GM19324 (cell line): ENCODE results near the gene PRPF6.

Source experiments
- ATAC-seq: cut with Tn5 transposase; IDR thresholded peaks from one replicate; pipeline ENCODE4 v1.9.1; 2021; ENCODE audit warnings: mild to moderate bottlenecking, moderate library complexity; ENCODE audit not compliant: unreplicated experiment, low FRiP score

PRPF6 gene

DNA sequence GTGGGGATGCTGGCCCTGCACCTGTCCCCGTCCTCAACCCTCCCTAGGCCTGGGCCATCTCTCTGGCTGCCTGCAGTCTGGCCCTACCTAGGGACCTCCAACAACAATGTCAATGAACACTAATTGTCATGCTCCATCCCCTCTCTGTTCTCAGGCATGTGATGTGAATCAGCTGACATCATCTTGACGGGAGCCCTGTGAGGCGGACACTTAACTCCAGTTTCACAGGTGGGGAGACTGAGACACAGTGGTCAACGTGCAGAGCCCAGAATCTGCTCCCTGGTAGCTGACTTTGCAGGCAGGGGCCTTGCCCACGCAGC, 81.3 kb downstream of the PRPF6 start:
- no peak for ATAC-seq

DNA sequence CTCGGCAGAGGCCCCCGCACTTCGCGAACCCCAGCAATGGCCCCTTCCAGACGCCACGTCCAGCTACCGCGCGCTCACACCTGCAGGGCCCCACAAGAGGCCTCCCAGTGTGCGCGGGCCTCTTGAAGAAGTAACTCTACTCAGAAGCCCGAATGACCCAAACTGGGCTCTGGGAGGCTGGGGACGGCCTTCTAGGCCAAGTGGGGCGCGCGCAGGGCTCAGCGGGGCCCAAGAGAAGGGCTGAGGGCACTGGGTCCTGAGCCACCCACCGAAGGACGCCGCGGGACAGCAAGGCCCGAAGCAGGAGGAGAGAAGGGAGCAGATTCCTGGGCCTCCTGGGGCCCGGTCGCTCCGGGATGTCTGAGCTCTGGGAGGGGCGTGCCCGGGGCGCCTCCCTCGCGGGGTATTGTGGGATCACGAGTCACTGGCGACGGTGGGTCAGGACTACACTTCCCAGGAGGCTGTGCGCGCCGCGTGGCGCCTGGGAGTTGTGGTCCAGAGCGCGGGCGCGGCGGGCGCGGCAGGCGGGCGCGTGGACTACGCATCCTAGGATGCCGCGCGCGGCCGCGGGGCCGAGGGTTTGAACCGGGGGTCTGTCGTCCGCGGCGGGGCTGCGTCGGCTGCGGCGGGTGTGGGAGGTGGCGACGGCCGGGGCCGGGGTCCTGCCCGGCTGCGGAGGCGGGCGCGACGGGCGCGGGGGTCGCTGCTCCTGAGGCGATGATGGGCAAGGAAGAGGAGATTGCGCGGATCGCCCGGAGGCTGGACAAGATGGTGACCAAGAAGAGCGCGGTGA, 81.9 kb downstream of the PRPF6 start, which contains the start of gene TCEA2:
TCEA2 (plus strand) TSS at position 603 of the 793 bp plus-strand sequence; CDS start at position 718, 115 bp downstream.
- peak; percentile 76 for ATAC-seq

DNA sequence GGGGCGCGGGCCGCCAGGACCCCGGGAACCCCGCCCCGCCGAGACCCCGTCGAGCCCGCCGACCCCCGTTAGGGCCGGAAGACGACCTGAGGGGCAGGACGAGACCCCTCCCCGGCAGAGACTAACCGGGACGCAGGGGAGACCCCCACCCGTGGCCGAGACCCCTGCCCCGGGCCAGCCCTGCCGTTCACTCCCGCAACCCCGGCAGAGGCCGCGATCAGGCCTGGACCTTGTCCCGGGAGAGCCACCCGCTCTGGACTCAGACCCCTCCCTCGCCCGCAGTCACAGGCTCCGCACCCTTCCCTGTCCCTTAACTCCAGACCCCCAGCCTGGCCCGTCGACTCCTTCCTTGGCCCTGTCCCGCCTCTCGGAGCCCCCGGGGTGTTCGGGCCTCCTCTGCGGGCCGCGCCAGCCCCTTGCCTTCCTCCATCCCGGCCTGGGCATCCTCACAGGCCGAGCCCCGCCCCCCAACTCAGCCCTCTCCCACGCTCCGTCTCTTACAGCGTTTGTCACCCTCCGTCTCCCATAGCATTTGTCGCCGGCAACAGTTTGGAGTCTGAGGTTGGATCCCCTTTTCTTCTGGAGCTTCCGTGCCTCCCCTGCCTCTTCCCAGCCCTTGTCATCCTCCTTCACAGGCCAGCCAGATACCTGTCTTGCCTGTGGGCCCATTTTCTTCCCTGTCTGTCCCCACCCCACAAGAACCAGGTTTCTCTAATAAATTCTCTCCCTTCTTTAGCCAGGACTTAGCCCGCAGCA, 82.6 kb downstream of the PRPF6 start:
- no peak for ATAC-seq

DNA sequence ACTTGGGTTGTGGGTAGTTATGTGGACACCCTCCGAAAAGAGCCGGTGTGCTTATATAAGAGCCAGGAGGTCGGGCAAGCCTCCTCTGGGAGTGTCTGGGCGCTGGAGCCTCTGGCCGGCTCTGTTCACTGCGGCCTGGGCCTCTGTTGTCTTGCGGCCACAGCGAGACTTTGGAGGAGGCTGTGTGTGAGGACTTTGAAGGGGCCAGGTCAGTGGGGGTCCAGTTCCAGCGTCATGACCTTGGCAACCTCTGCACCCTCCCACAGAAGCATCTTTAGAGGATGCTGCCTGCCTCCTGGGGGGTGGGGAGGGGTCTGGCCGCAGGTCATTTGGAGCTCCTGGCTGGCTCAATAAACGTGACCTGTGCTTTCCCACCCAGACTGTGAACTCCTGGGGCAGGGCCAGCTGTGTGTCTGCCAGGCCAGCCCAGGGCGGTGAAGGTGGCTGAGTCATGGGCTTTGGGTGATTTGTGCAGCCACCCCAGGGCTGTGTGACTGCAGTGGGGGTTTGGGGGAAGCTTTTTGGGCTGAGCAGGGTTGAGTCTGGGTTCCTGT, 83.3 kb downstream of the PRPF6 start:
- ATAC-seq: no peak

DNA sequence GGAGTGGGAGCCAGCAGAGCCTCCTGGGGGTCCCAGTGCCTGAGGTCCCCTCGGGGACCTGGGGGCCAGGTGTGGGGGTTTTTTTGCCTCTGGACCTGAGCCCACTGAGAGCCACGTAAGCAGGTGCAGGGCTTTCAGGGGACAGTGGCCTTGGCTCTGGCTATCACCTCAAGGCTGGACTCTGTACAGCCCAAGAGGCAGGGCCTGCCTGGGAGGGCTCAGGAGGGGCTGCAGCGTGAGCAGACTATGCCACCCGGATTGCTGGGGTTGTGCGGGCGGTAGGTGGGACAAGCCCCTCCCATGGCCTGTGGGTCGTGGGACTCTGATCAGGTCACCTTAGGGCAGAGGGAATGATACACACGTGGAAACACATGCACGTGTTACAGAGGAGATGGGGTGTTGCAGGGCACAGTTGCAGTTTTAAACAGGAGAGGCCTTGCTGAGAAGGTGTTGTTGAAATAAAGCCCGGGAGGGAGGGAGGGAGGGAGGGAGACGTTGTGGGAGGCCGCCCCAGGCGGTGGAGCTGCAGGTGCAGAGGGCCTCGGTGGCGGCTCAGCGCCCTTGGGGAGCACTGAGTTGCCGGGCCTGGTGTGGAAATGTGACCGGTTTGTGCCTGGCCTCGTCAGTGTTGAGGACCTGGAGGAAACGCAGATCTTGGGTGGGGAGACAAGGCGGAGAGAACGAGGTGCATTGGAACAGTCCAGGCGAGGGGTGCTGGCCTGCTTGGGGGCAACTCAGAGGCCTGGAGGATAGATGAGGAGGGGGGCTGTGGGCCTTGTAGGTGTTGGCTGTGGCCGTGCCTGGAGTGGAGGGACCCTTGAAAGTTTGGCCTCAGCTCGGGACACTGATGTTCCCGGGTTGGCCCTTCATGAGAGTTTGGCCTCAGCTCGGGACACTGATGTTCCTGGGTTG, 84.4 kb downstream of the PRPF6 start:
- no peak for ATAC-seq

DNA sequence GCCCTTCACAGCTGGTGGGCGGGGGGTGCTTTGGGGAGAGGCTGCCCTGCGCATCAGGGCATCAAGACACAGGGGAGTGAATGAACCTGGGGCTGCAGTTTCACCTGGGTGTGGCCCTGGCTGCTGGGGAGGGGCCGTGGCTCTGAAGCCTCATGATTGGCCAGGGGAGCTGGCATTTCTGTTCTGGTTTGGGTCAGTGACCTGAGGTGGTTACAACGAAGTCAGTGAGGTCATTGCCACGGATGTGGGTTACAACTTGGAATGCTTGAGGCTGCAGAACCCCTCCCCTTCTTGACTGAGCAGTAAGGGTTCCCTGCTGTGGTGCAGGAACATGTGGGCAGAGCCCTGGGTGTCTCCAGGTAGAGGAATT, 85.0 kb downstream of the PRPF6 start:
- ATAC-seq: no peak

DNA sequence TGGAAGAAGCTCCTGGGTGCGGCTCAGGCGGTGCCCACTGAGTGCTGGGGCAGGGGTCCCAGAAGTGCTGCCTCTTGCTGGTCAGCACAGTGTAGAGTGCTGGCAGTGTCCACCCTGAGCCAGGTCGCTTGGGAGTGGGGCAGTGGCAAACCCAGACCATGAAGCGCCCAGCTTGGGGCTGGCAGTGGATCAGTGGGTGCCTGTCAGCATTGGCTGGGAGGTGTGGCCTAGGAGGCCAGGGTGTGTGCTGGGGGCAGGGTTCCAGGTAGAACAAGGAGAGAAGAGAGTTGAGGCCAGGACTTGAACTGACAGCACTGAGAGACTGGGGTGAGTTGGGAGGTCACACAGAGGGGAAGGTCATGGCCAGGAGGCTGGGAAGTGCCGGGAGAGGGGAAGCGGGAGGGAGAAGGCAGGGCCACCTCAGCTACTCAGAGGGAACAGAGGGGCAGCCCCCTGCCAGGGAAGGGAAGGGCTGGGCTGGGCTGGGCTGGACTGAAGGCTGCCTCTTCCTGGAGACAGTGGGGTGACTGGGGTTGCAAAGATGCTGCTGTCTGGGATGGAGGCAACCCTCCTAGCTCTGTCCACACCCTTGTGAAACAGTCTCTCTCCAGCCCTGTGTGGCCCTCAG, 86.2 kb downstream of the PRPF6 start:
- no peak for ATAC-seq

DNA sequence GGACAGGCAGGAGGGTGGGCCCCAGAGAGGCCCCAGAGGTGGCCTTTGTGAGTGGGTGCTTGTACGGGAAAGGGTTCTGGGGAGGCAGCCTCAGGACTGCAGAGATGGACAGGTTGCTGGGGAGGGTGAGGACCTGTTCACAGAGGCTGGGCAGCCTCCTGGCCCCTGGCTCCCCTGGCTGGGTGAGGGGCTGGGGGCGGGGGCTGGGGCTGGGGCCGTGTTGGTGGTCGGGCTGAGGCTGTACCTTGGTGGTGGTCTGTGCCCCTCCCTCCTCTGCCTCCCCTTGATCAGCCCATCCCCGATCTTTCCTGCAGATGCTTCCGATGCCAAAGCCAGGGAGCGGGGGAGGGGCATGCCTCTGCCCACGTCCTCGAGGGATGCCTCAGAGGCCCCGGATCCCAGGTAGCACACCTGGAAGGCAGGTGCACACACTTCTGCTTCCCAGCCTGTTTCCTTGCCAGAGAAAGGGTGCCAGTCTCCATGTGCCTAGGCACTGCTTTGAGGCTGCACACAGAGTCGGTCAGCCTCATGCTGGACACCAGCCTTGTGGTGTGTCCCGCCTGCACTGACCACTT, 86.9 kb downstream of the PRPF6 start:
- ATAC-seq: no peak

DNA sequence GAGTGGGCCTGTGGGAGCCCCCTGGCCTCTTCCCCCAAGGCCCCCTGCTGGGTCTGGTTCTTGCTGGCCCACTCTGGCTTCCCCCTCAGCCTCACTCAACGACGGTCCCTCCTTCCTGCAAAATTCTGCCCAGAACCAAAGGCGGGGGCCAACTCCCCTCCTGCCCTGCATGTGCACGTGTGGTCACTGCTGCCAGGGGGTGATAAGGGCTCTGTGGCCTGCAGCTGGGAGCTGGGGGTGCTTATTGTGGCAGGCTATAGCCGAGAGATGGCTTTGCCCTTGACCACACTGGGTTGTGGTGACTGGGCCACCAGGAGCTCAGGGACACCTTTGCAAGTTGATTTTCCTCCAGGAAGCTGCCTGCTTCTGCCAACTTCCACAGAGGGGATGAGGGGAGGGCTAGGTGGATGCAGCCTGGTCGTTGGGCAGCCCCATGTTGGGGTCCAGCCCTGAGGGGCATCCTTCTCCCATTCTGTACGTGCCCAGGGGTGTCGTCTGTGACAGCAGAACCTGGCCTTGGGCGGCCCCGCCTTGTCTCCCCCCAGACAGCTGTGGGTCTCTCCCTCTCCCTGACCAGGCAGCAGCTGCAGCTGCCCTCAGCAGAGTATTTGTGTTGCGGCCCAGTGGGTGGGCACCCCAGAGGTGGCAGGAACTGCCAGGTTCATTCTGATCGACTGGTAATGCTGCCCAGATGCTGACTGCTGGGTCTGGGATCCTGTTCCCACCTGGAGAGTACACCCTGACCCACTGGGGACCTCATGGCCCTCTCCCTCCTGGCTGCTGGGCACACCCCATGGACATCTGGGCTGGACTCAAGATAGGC, 87.7 kb downstream of the PRPF6 start:
- no peak for ATAC-seq

DNA sequence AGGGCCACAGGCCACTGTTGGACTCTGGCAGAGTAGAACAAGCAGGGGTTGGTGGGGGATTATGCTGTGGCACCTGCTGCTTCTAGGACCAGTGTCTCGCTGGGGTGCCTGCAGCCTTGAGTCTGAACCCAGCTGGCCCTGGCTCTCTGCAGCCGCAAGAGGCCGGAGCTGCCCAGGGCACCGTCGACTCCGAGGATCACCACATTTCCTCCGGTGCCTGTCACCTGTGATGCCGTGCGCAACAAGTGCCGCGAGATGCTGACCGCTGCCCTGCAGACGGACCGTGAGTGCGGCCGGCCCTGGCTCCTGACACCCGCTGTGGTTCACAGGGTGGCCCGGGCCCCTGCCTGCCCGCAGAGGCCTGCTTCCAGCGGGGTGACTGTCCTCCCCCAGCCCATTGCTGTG, 88.3 kb downstream of the PRPF6 start:
- no peak for ATAC-seq

DNA sequence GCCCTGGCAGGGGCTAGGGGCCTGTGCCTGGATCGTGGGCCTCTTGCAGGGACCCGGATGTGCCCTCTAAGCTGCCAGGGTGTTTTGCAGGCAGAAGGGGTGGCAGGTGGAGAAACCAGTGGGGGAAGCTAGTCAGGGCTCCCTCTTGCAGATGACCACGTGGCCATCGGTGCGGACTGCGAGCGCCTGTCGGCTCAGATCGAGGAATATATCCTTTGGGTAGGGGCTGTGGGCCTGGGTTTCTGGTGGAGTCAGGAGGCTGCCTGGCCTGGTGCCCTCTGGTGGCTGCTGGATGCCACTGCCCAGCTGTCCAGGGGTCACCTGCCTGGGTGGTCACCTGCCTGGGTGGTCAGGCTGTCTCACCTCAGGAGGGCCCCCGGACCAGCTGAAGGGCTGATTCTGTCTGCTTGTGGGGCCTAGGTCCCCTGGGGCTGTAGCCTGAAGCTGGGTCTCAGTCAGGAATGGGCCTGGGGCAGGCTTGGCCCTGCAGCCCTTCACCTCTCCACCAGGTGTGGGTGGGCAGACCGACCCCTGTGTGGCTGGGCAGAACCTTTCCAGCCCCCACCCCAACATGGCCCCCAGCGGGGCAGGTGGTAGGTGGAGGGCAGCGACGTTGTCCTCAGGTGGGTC, 88.8 kb downstream of the PRPF6 start:
- ATAC-seq: no peak

DNA sequence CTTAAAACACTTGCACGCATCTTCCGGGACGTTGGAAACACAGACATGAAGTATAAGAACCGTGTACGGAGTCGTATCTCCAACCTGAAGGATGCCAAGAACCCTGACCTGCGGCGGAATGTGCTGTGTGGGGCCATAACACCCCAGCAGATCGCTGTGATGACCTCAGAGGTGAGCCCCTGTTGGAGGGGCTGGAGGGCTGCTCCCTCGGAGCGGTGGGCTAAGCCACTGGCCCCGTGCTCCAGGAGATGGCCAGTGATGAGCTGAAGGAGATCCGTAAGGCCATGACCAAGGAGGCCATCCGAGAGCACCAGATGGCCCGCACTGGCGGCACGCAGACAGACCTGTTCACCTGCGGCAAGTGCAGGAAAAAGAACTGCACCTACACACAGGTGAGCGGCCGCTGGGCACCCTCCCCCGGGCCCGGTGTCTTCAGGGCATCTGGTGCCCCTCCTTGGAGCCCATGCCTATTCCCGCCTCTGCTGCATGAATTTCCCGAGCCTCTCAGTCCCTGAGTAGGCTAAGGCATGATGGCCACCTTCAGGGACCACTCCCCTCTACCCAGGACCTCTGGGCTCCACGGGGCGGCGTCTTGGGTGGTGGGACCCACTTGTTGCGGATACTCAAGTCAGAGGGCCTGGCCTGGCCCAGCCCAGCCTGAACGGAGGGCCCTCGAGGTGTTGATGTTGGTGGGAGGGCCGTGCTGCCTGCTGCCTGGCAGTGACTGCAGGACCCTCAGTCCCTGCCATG, 89.5 kb downstream of the PRPF6 start:
- ATAC-seq: no peak

DNA sequence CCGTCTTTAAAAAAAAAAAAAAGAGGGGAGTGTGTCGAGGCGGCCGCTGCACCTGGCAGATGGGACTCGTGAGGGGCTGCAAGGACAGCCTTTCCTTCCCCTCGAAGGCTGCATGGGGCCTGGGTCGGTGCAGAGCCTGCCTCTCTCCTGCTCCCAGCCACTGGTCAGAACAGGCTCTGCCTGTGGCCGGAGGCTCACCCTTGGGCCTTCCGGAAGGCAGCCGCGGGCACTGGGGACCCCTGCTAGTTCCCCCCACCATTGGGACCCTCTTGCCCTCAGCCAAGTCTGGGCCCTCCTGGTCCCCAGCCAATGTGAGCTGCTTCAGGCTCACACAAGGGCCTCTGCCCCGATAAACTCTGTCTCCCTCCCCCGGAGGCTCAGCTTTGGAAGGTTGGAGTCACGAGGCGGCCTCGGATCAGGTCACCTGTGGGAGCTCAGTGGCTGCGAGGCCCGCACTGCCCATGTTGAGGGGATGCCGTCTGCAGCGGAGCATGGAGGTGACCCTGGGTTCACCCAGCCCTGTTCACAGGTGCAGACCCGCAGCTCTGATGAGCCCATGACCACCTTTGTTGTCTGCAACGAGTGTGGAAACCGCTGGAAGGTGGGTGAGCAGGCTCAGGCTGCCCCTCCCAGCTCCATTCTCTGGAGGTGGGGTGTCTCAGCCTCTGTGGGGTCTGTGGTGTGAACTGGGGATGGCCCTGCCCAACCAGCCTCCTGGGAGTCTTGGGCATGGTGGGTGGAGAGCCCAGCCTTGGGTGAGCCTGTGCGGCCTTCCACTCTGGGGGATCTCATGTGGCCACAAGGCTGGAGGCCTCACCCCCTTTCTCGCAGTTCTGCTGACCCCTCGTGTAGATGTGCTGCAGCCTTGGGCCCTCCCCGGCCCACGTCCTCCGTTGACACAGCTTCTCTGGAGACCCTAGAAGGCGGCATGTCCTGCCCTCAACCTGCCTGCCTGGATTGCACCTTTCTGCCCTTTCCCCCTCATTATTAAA, 90.7 kb downstream of the PRPF6 start:
- ATAC-seq: no peak

DNA sequence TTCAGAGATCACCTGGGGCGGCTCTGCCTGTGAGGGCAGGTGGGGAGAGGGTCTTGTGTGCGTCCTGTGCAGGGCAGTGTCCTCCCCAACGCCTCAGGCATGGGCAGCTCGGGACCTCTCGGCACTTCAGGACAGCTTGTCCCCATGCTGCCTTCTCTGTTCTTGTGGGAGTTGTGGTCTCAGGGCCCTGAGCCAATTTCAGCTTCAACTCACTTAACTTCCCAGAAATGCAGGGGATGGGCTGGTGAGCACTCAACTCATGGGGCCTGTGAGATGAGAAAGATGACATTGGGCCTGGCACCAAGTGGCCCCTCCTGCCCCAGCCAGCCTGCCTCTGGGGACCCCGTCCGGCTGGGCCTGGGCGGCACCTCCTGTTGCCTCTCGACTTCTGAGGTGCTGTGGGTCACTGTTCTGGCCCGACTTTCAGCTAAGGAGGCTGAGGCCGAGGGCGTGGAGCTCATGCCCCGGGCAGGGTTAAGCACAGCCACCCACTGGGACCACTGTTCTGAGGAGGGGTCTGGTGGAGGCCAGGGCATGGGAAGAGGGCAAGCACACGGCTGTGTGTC, 91.6 kb downstream of the PRPF6 start:
- ATAC-seq: no peak

DNA sequence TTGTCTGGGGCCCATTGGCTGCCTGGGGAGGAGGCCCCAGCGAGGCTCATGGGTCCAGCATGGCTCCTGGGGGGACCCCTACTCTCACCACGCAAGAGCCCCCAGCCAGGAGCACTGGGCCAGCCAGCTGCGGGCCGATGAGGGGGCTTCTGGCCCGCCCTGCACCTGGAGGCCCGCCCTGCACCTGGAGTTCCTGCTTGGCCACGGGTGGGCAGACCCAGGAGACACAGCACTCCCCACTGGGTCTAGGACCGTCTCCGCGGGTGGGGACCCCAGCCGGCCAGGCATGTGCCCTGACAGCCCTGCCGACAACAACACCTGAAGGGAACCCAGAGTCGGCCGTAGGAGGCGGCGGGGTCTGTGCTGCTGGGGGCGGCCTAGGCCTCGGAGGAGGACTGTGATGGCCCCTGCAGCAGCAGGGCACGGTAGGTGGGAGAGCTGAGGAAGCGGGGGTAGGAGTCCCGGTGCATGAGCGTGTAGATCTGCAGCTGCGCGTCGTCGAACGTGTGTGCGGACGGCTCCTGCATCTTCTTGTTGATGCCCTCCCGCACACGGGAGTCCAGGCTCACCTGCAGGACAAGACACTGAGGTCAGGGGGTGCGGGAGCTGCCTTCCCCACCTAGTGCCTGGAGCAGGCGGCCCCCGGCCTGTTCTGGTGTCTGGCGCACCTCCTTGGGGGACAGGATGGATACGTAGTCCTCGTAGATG, 92.7 kb downstream of the PRPF6 start:
- no peak for ATAC-seq
